Osteoblast (primary cell): ENCODE data around the gene STX1B. TPM values are rescaled to one million over a fixed set of nuclear protein-coding genes. Genes with fewer than 3 reads are reported as not detected.

Experiments
- small RNA-seq: library from RNA; depleted of rRNA; stranded (forward); fragments of <200 nt; gene quantifications from one replicate; pipeline ENCODE3, GENCODE V24; 2012
- total RNA-seq: library from RNA; depleted of rRNA; stranded (reverse); fragments of >200 nt; gene quantifications from 2 replicates; pipeline ENCODE4 v1.2.3, GENCODE V29; 2012

Gene STX1B
- total RNA-seq, 1 donor = 0.72 TPM

Small RNA genes lying within 50 kb of the gene (small RNA-seq; reads per million reads assigned to genes)
- gene AC135048.1 = not detected

Other genes starting within 250 kb of the STX1B start
- 2.4 and 2.9 TPM in 2 replicates for gene CFAP119, start 248.6 kb downstream of the STX1B start, total RNA-seq
- gene RNF40, start 248.3 kb downstream of the STX1B start, total RNA-seq = 63.1 and 88.3 TPM in 2 replicates
- 15.3 and 16.3 TPM in 2 replicates for gene ZNF629, start 223.4 kb downstream of the STX1B start, total RNA-seq
- 33.3 and 36.2 TPM in 2 replicates for gene BCL7C, start 116.6 kb downstream of the STX1B start, total RNA-seq
- gene CTF1, start 114.0 kb downstream of the STX1B start, total RNA-seq = 2.9 and 3.3 TPM in 2 replicates
- 12.7 and 14.5 TPM in 2 replicates for gene FBXL19, start 87.1 kb downstream of the STX1B start, total RNA-seq
- 63.3 and 66.0 TPM in 2 replicates for gene ORAI3, start 61.6 kb downstream of the STX1B start, total RNA-seq
- 2.2 and 2.9 TPM in 2 replicates for gene SETD1A, start 52.9 kb downstream of the STX1B start, total RNA-seq
- 45.6 and 47.7 TPM in 2 replicates for gene HSD3B7, start 25.4 kb downstream of the STX1B start, total RNA-seq
- gene STX4, start 22.9 kb upstream of the STX1B start, total RNA-seq = 26.8 and 30.6 TPM in 2 replicates
- gene ZNF668, start 63.6 kb upstream of the STX1B start, total RNA-seq = 14.4 and 14.5 TPM in 2 replicates
- 15.6 and 18.5 TPM in 2 replicates for gene ZNF646, start 63.8 kb upstream of the STX1B start, total RNA-seq
- gene PRSS53, start 78.3 kb upstream of the STX1B start, total RNA-seq = 2.7 and 2.9 TPM in 2 replicates
- gene VKORC1, start 84.2 kb upstream of the STX1B start, total RNA-seq = 132 and 147 TPM in 2 replicates
- gene BCKDK, start 97.7 kb upstream of the STX1B start, total RNA-seq = 25.9 and 30.0 TPM in 2 replicates
- 31.8 and 35.1 TPM in 2 replicates for gene KAT8, start 107.0 kb upstream of the STX1B start, total RNA-seq
- not detected in 2 replicates for gene PRSS8, start 125.1 kb upstream of the STX1B start, total RNA-seq
- 0.29 TPM in 1 of 2 replicates, not detected in the other for gene PRSS36, start 139.4 kb upstream of the STX1B start, total RNA-seq
- 24.2 and 30.4 TPM in 2 replicates for gene FUS, start 169.5 kb upstream of the STX1B start, total RNA-seq
- gene PYCARD, start 192.1 kb upstream of the STX1B start, total RNA-seq = 53.9 and 61.5 TPM in 2 replicates
- not detected in 2 replicates for gene TRIM72, start 203.5 kb upstream of the STX1B start, total RNA-seq
- gene PYDC1, start 206.5 kb upstream of the STX1B start, total RNA-seq = not detected in 2 replicates
- 0.36 TPM in 1 of 2 replicates, not detected in the other for gene ITGAM, start 249.3 kb upstream of the STX1B start, total RNA-seq